GM12864 (cell line): ENCODE measurements around the gene NDUFB3.

Experiments
- DNase-seq: peaks from one replicate; pipeline ENCODE4 v3.0.0-alpha.2; 2011; ENCODE audit warnings: low read depth
- H3K4me3 ChIP-seq: 2 replicates; pipeline ENCODE4 v1.5.1; 2011; ENCODE audit warnings: mild to moderate bottlenecking, low read depth, low read length, control low read depth
- TF ChIP-seq, protein P1 (sequence below): IDR thresholded peaks from 2 replicates; pipeline ENCODE4 v1.5.1; 2011; ENCODE audit warnings: low read depth, mild to moderate bottlenecking, moderate library complexity, low read length, control low read depth, inconsistent platforms; ENCODE audit errors: missing control alignments

NDUFB3 gene

GRCh38 chr2:201100497-201100896 is 28.7 kb downstream of the NDUFB3 start:
- H3K4me3 ChIP-seq = no peak overlapping the region
- TF ChIP-seq, protein P1, sequence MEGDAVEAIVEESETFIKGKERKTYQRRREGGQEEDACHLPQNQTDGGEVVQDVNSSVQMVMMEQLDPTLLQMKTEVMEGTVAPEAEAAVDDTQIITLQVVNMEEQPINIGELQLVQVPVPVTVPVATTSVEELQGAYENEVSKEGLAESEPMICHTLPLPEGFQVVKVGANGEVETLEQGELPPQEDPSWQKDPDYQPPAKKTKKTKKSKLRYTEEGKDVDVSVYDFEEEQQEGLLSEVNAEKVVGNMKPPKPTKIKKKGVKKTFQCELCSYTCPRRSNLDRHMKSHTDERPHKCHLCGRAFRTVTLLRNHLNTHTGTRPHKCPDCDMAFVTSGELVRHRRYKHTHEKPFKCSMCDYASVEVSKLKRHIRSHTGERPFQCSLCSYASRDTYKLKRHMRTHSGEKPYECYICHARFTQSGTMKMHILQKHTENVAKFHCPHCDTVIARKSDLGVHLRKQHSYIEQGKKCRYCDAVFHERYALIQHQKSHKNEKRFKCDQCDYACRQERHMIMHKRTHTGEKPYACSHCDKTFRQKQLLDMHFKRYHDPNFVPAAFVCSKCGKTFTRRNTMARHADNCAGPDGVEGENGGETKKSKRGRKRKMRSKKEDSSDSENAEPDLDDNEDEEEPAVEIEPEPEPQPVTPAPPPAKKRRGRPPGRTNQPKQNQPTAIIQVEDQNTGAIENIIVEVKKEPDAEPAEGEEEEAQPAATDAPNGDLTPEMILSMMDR = no peak
- DNase-seq = no peak

DNA sequence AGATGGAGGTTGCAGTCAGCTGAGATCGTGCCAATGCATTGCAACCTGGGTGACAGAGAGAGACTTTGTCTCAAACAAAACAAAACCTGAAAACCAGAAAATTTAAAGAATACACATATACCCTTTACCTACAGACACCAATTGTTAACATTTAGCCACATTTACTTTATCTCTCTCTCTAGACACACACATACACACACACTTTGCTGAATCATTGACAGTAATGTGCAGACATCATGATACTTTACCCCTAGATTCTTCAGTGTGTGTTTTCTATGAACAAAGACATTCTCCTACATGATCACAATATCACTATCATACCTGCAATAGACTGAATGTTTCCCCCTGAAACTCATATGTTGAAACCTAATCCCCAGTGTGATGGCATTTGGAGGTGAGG is 34.0 kb downstream of the NDUFB3 start:
- TF ChIP-seq, protein P1 = no peak
- H3K4me3 ChIP-seq = no peak overlapping the region
- no peak for DNase-seq

- DNase-seq = no peak
- H3K4me3 ChIP-seq = no peak overlapping the region
- TF ChIP-seq, protein P1 = no peak
Observed at GRCh38 chr2:201107624-201108023, 35.8 kb downstream of the NDUFB3 start.

DNA sequence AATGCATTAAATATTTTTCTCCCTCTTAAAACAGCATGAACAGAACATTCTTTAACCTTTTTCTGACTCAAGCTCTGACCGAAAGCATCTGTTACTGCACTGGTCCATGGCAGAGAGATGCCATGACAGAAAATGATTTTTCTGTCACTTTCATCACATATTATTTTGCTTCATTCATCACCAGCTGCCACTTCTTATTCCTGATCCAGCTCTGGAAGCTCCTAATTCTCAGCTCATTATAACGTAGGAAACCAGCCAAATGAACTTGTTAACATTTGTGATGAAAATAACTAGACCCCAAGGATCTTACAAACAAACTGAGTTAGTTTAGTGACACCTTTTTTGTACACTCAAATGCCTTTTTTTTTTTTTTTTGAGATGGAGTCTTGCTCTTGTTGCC is 36.5 kb downstream of the NDUFB3 start:
- DNase-seq = no peak
- TF ChIP-seq, protein P1 = no peak
- H3K4me3 ChIP-seq = no peak overlapping the region

DNA sequence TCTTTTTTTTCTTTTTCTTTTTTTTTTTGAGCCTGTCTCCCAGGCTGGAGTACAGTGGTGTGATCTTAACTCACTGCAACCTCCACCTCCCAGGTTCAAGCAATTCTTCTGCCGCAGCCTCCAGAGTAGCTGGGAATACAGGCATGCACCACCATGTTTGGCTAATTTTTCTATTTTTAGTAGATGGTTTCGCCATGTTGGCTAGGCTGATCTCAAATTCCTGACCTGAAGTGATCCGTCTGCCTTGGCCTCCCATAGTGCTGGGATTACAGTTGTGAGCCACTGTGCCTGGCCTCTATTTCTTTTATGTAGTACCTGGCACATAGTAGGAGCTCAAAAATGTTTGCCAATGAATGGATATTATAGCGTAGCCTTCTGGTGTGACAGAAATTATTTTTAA is 37.4 kb downstream of the NDUFB3 start:
- H3K4me3 ChIP-seq = no peak overlapping the region
- DNase-seq = no peak
- TF ChIP-seq, protein P1 = no peak

DNA sequence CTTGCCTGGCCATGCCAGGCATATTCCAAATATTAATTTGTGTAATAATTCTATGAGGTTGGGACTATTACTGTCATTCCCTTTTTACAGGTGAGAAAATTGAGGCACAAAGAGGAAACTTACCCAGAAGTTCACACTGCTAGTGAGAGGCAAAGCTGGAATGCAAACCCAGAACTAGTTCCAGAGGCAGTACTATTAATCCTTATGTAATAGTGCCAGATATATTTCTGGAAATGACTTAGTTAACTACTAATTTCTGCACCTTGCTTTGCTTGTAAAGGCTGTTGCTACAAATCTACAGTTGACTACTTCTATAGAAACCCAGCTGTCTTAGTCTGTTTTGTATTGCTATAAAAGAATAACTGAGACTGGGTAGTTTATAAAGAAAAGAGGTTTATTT is 38.8 kb downstream of the NDUFB3 start:
- no peak overlapping the region for H3K4me3 ChIP-seq
- TF ChIP-seq, protein P1 = no peak
- no peak for DNase-seq

- DNase-seq = no peak
- TF ChIP-seq, protein P1 = no peak
- no peak overlapping the region for H3K4me3 ChIP-seq
Observed at GRCh38 chr2:201111096-201111495, 39.3 kb downstream of the NDUFB3 start.
